ENCODE data around the gene SHH. TPM values are rescaled to one million over a fixed set of nuclear protein-coding genes. Genes with fewer than 3 reads are reported as not detected.

Gene SHH
- total RNA-seq, 1 experiment from 2014 or later: 22.9 TPM

- TF ChIP-seq POLR2AphosphoS5 (IDR thresholded peaks at IDR 0.05; ENCODE audit: low read depth, low read length) (no peak), TCF7L2 (IDR thresholded peaks at IDR 0.05; ENCODE audit: low read depth, low read length) (no peak), SIN3A (IDR thresholded peaks at IDR 0.05; ENCODE audit: borderline replicate concordance, insufficient read depth, low read depth, low read length) (no peak), REST (IDR thresholded peaks at IDR 0.05; ENCODE audit: insufficient read depth in 1 of 2, low read depth in 2 of 2, low read length in 1 of 2) (no peak)
- no TSS peak for BruUV-seq (replicated peaks)
- peaks cover 3% of the 10 kb centered on the region for H3K4me1 ChIP-seq (ENCODE audit: control insufficient read depth, insufficient read depth, low read length)
- H3K27me3 ChIP-seq (ENCODE audit: control insufficient read depth, insufficient read depth, low read length): no peaks in the 10 kb centered on the region
- CTCF ChIA-PET: no interaction called here
- no peak for ATAC-seq
- in situ Hi-C loops (cut with HindIII; ENCODE audit: low pct_unique_long_range_greater_than_20kb, low sequenced_read_pairs) (no loop called here), intact Hi-C loops (cut with micrococcal nuclease; ENCODE audit: unreplicated experiment) (no loop called here)
- no peaks in the 10 kb centered on the region for H3K9me3 ChIP-seq (ENCODE audit: control insufficient read depth, insufficient read depth, low read depth, low read length)
- POLR2A ChIA-PET: no interaction called here
- no peak for DNase-seq (ENCODE audit: low read depth, low spot score)
- no peak overlapping the region for H3K27ac ChIP-seq (ENCODE audit: low read length)
- H3K4me3 ChIP-seq (ENCODE audit: low read depth in 2 of 2, low read length in 2 of 2): no peak overlapping the region
- H3K36me3 ChIP-seq (ENCODE audit: control insufficient read depth, insufficient read depth, low read length): no peaks in the 10 kb centered on the region
Observed at GRCh38 chr7:155834486-155835048, 22.3 kb upstream of the SHH start.

GRCh38 chr7:155833651-155834050, 21.4 kb upstream of the SHH start:
- H3K9me3 ChIP-seq (ENCODE audit: control insufficient read depth, insufficient read depth, low read depth, low read length): no peaks in the 10 kb centered on the region
- no peak overlapping the region for H3K27ac ChIP-seq (ENCODE audit: low read length)
- no TSS peak for BruUV-seq (replicated peaks)
- CTCF ChIA-PET: no interaction called here
- in situ Hi-C loops (cut with HindIII; ENCODE audit: low pct_unique_long_range_greater_than_20kb, low sequenced_read_pairs): no loop called here
- POLR2A ChIA-PET: interaction anchor here (0.6 kb wide), 2 partner anchors 145 to 981 kb away, joined by 3 to 13 read pairs; no protein-coding TSS in a partner anchor
- peaks cover 3% of the 10 kb centered on the region for H3K4me1 ChIP-seq (ENCODE audit: control insufficient read depth, insufficient read depth, low read length)
- no peak for TF ChIP-seq TCF7L2 (IDR thresholded peaks at IDR 0.05; ENCODE audit: low read depth, low read length)
- TF ChIP-seq POLR2AphosphoS5 (IDR thresholded peaks at IDR 0.05; ENCODE audit: low read depth, low read length): no peak
- no peak for TF ChIP-seq REST (IDR thresholded peaks at IDR 0.05; ENCODE audit: insufficient read depth in 1 of 2, low read depth in 2 of 2, low read length in 1 of 2)
- no peak for TF ChIP-seq SIN3A (IDR thresholded peaks at IDR 0.05; ENCODE audit: borderline replicate concordance, insufficient read depth, low read depth, low read length)
- TF ChIP-seq CTCF (IDR thresholded peaks at IDR 0.05): no peak
- no peaks in the 10 kb centered on the region for H3K27me3 ChIP-seq (ENCODE audit: control insufficient read depth, insufficient read depth, low read length)
- ATAC-seq (no peak), DNase-seq (ENCODE audit: low read depth, low spot score) (no peak)
- no peaks in the 10 kb centered on the region for H3K36me3 ChIP-seq (ENCODE audit: control insufficient read depth, insufficient read depth, low read length)
- H3K4me3 ChIP-seq (ENCODE audit: low read depth in 2 of 2, low read length in 2 of 2): no peak overlapping the region
- intact Hi-C loops (cut with micrococcal nuclease; ENCODE audit: unreplicated experiment): no loop called here

Measured in Panc1 (cell line).